K562 (cell line): ENCODE measurements around the gene SUPT16H. TPM values are rescaled to one million over a fixed set of nuclear protein-coding genes. Genes with fewer than 3 reads are reported as not detected.

Source experiments
- ATAC-seq: fragments of 200-7000 bp; cut with Tn5 transposase; 3 replicates; pipeline ENCODE4 v1.9.1; 2020; ENCODE audit warnings: moderate library complexity
- BruUV-seq: library from RNA; stranded (reverse); fragments of 400-500 nt; replicated peaks from 2 replicates; lab custom pipeline; 2021; lab: Mats Ljungman, UMichigan
- CTCF ChIA-PET: fragments of 300-600 bp; formaldehyde crosslinking; extraction: SDS; loops from one replicate; lab custom pipeline; 2021; ENCODE audit warnings: low intra/inter-chr PET ratio; lab: Yijun Ruan, JAX
- POLR2A ChIA-PET: fragments of 300-600, 350-650 bp; sonication (Branson Sonifier 250); formaldehyde crosslinking; extraction: SDS; loops from one replicate; lab custom pipeline; 2021; ENCODE audit warnings: antibody characterized with exemption, inconsistent platforms; lab: Yijun Ruan, JAX
- DNase-seq, 4 experiments: peaks; one replicate each; pipeline versions ENCODE4 v3.0.0 to v3.0.0-alpha.2; 2011 to 2018; ENCODE audit warnings: low spot score in 3 of 4, mixed read lengths in 3 of 4; ENCODE audit errors: extremely low read depth in 1 of 4
- FAIRE-seq: peaks from 2 replicates; lab custom pipeline; 2011; peaks lifted over from hg19 to GRCh38; lab: Jason Lieb, UNC
- H2AFZ ChIP-seq: 2 replicates; pipeline ENCODE4 v1.6.0; 2011; ENCODE audit warnings: low read depth, low read length, control low read depth, inconsistent platforms
- H3K27ac ChIP-seq: fragments of 200-600 bp; 3 replicates; pipeline ENCODE4 v1.8.0; 2011; ENCODE audit warnings: low read depth, mild to moderate bottlenecking, control low read depth, inconsistent platforms, low read length, moderate library complexity, mixed read lengths; ENCODE audit errors: extremely low read depth
- H3K27me3 ChIP-seq, 2 experiments: fragments of 300-600 bp in 1 of 2; 2 replicates in 1 of 2; 3 replicates in 1 of 2; pipeline versions ENCODE4 v1.6.0 to v1.8.0; 2011; ENCODE audit warnings: inconsistent platforms in 2 of 2, low read length in 2 of 2, mild to moderate bottlenecking in 1 of 2, mixed read lengths in 1 of 2, moderate library complexity in 1 of 2; ENCODE audit not compliant: control insufficient read depth in 2 of 2, insufficient read depth in 2 of 2
- H3K36me3 ChIP-seq: fragments of 300-600 bp; 3 replicates; pipeline ENCODE4 v1.8.0; 2011; ENCODE audit warnings: mild to moderate bottlenecking, low read length, inconsistent platforms; ENCODE audit not compliant: control insufficient read depth, insufficient read depth
- H3K4me1 ChIP-seq, 2 experiments: fragments of 200-600 bp in 1 of 2; replicated peaks in 1 of 2; 2 replicates in 1 of 2; 3 replicates in 1 of 2; pipeline versions ENCODE4 v1.5.1 to v1.8.0; 2011; ENCODE audit warnings: inconsistent platforms in 2 of 2, low read length in 2 of 2, mild to moderate bottlenecking in 1 of 2, mixed read lengths in 1 of 2, moderate library complexity in 1 of 2; ENCODE audit not compliant: control insufficient read depth in 2 of 2, insufficient read depth in 2 of 2
- H3K4me2 ChIP-seq: 2 replicates; pipeline ENCODE4 v1.6.1; 2011; ENCODE audit warnings: low read length, control low read depth, inconsistent platforms, mixed read lengths; ENCODE audit not compliant: insufficient read depth
- H3K4me3 ChIP-seq: fragments of 200-600 bp; sonication (generic), shearing (Covaris generic); 2 replicates; pipeline ENCODE4 v1.5.1; 2016; ENCODE audit warnings: control low read depth, inconsistent platforms
- H3K79me2 ChIP-seq: fragments of 200-600 bp; 3 replicates; pipeline ENCODE4 v1.8.0; 2011; ENCODE audit warnings: low read length, inconsistent platforms; ENCODE audit not compliant: control insufficient read depth, insufficient read depth
- H3K9ac ChIP-seq, 2 experiments: 2 replicates each; pipeline versions ENCODE4 v1.6.0 to v1.6.1; 2011; ENCODE audit warnings: low read depth in 2 of 2, low read length in 2 of 2, control low read depth in 1 of 2, inconsistent platforms in 1 of 2, mild to moderate bottlenecking in 1 of 2, mixed read lengths in 1 of 2; ENCODE audit not compliant: insufficient read depth in 1 of 2
- H3K9me1 ChIP-seq: one replicate; pipeline ENCODE4 v1.6.0; 2011; ENCODE audit warnings: inconsistent platforms, mild to moderate bottlenecking, low read length, moderate library complexity; ENCODE audit not compliant: control insufficient read depth, insufficient read depth
- H3K9me3 ChIP-seq: replicated peaks from 2 replicates; pipeline ENCODE4 v1.5.1; 2011; ENCODE audit warnings: low read depth, low read length, inconsistent platforms; ENCODE audit not compliant: control insufficient read depth, insufficient read depth
- H4K20me1 ChIP-seq: replicated peaks from 2 replicates; pipeline ENCODE4 v1.6.1; 2011; ENCODE audit warnings: low read length, inconsistent platforms, mixed read lengths; ENCODE audit not compliant: control insufficient read depth, insufficient read depth
- ARNT ChIP-seq, 2 experiments: fragments of 450-650 bp; IDR thresholded peaks; 2 replicates each; pipeline ENCODE4 v1.6.1; 2016; ENCODE audit warnings: mild to moderate bottlenecking in 1 of 2
- CTBP1 ChIP-seq: fragments of 450-650 bp; IDR thresholded peaks from 2 replicates; pipeline ENCODE4 v1.6.1; 2016; ENCODE audit warnings: borderline replicate concordance
- HDGF ChIP-seq: fragments of 450-650 bp; IDR thresholded peaks from 2 replicates; pipeline ENCODE4 v1.6.1; 2016
- KAT8 ChIP-seq: fragments of 450-650 bp; IDR thresholded peaks from 2 replicates; pipeline ENCODE4 v1.6.1; 2016; ENCODE audit warnings: low read depth, mild to moderate bottlenecking
- OTX1 ChIP-seq: fragments of 450-650 bp; formaldehyde crosslinking; IDR thresholded peaks from 2 replicates; pipeline ENCODE4 v1.4.0; 2022; ENCODE audit warnings: mild to moderate bottlenecking
- PCBP2 ChIP-seq: fragments of 200-400 bp; formaldehyde crosslinking; IDR thresholded peaks from 2 replicates; pipeline ENCODE4 v1.6.1; 2018; ENCODE audit warnings: low read length, low read depth, mild to moderate bottlenecking, moderate library complexity; ENCODE audit not compliant: poor library complexity, severe bottlenecking
- RCOR1 ChIP-seq, 2 experiments: IDR thresholded peaks; 2 replicates each; pipeline ENCODE4 v1.6.1; 2012; ENCODE audit warnings: low read depth in 2 of 2, low read length in 2 of 2, borderline replicate concordance in 1 of 2, improper control_type of control experiment in 1 of 2
- SOX6 ChIP-seq: fragments of 450-650 bp; IDR thresholded peaks from 2 replicates; pipeline ENCODE4 v1.6.1; 2014; ENCODE audit warnings: mild to moderate bottlenecking
- TCFL5 ChIP-seq: fragments of 250-450 bp; sonication (Bioruptor Pico); conservative IDR thresholded peaks from 2 replicates; pipeline ENCODE4 v1.6.1; 2021; ENCODE audit warnings: mild to moderate bottlenecking, moderate library complexity, matching md5 sums
- ZNF140 ChIP-seq: fragments of 250-450 bp; sonication (Bioruptor Pico); IDR thresholded peaks from 2 replicates; pipeline ENCODE4 v1.8.0; 2021; ENCODE audit warnings: moderate library complexity, mild to moderate bottlenecking, inconsistent platforms
- ZNF354B ChIP-seq: fragments of 250-450 bp; sonication (Bioruptor Pico); IDR thresholded peaks from 2 replicates; pipeline ENCODE4 v1.4.0; 2020
- ZNF57 ChIP-seq: fragments of 450-650 bp; formaldehyde crosslinking; IDR thresholded peaks from 2 replicates; pipeline ENCODE4 v1.4.0; 2020; ENCODE audit warnings: mild to moderate bottlenecking, moderate library complexity
- WGBS: fragments of 100-300 bp; shearing (Covaris generic); methylation state at CpG from one replicate; pipeline ENCODE4 v1.1.6; 2016; ENCODE audit warnings: low coverage, mixed read lengths; ENCODE audit not compliant: insufficient coverage; ENCODE audit errors: missing lambda C conversion rate; 5-methylcytosine and 5-hydroxymethylcytosine counted together
- in situ Hi-C: fragments of 300-500 bp; cut with MboI; formaldehyde crosslinking; loops from 4 replicates; pipeline ENCODE4 v1.15.0; 2018; ENCODE audit warnings: inconsistent platforms, mixed read lengths
- intact Hi-C: fragments of 100-400 bp; cut with micrococcal nuclease; formaldehyde crosslinking; loops from 2 replicates; pipeline ENCODE4 v1.14.2; 2022
- polyA plus RNA-seq, 8 experiments: library from polyadenylated mRNA; depleted of rRNA in 4 of 8; stranded (reverse) in 5 of 8; unstranded in 3 of 8; fragments of >200 nt; fragmentation: Nextera tagmentation in 2 of 8; fragmentation: Illumina TruSeq in 1 of 8; extraction: Ambion mirVana in 2 of 8; extraction: Trizol in 1 of 8; gene quantifications; 2 replicates each; pipeline versions ENCODE4 v1.2.1 to v1.2.3, GENCODE V29; 2011 to 2014; ENCODE audit warnings: inconsistent platforms in 1 of 8, missing spikeins in 1 of 8
- total RNA-seq, 7 experiments: library from RNA; depleted of rRNA in 6 of 7; stranded (reverse); fragments of >200 nt in 6 of 7; fragmentation: Illumina TruSeq in 2 of 7; extraction: Trizol in 2 of 7; gene quantifications; 2 replicates each; pipeline versions ENCODE4 v1.2.1 to v1.2.3, GENCODE V29; 2011 to 2021; ENCODE audit warnings: low replicate concordance in 1 of 7
- TF ChIP-seq, protein P1 (sequence below): IDR thresholded peaks from 3 replicates; pipeline ENCODE4 v1.6.1; 2011; ENCODE audit warnings: borderline replicate concordance, mild to moderate bottlenecking; ENCODE audit not compliant: insufficient read length, insufficient read depth
- TF ChIP-seq, protein P2 (sequence below): fragments of 250-450 bp; sonication (Bioruptor Pico); IDR thresholded peaks from 2 replicates; pipeline ENCODE4 v1.5.0; 2020; ENCODE audit warnings: mild to moderate bottlenecking
- TF ChIP-seq, protein P3 (sequence below): sonication (generic); formaldehyde crosslinking; IDR thresholded peaks from 2 replicates; pipeline ENCODE4 v1.5.0; 2020; ENCODE audit warnings: missing genetic modification reagents

Gene SUPT16H
- total and polyA plus RNA-seq, 9 of the 15 experiments (the other 6 are each of a cell fraction or from before 2014, with no cell fraction given) = 75.4 to 152 (median 105) TPM

DNA sequence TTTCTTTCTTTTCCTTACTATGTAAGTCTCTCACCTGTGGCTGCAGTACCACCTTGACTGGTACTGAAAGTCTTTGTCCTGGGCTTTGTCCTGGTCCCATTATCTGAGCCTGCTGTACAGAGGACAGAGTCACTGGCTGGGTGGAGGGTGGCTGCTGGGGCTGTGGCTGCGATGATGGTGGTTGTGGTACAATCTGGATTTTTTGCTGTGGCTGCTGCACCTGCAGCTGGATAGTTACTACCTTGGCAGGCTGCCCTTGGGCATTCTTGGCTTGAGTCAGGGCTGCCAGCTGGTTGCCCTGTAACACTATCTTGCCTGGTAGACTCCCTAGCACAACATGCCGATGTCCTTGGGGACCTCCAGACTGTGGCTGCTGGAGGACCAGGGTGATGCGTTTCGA lies 45.1 kb upstream of the SUPT16H start:
- Histone ChIP-seq H4K20me1 (no peaks in the 10 kb centered on the region), H3K9me1 (no peaks in the 10 kb centered on the region), H3K79me2 (peaks cover 28% of the 10 kb centered on the region), H3K4me1 (no peaks in the 10 kb centered on the region; a peak in 1 of 5 replicates), H3K4me3 (no peak overlapping the region), H3K4me2 (no peak overlapping the region), H3K27ac (no peak overlapping the region), H3K9ac (no peak overlapping the region), H3K9me3 (no peaks in the 10 kb centered on the region), H3K36me3 (peaks cover 70% of the 10 kb centered on the region), H3K27me3 (no peaks in the 10 kb centered on the region), H2AFZ (no peak overlapping the region)
- BruUV-seq = no TSS peak
- FAIRE-seq (no peak), DNase-seq (no peak), ATAC-seq (no peak)
- intact Hi-C loops = no loop called here
- WGBS = 96% methylated on average over 4 of the region's 4 CpGs
- ChIA-PET POLR2A (no interaction called here), CTCF (no interaction called here)
- in situ Hi-C loops = no loop called here
- no peak for TF ChIP-seq ZNF140 (CRISPR knock-in tag)

DNA sequence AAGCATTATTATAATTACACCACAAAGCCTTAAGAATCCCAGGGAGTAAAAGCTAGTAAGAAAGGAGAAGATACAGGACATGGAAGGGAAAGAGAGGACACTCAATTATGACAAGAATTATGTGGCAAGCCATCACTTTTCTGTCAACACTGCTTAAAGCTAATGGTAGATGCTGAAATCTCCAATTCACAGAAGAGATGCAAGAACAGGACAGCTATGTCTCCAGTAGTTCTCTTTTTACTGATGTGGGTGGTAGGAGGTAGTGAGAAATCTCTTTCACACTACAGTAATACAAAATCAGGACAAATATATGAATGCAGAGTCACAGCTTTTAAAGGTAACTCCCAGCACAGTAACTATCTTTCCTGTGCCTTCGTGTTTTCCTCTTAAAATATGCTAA lies 42.9 kb upstream of the SUPT16H start:
- FAIRE-seq = no peak

More for the DNA sequence above, 42.9 kb upstream of the SUPT16H start:
- WGBS = 56% methylated on average over 1 of the region's 1 CpG
- Histone ChIP-seq H3K4me2 (no peak overlapping the region), H3K36me3 (peaks cover 83% of the 10 kb centered on the region), H4K20me1 (no peaks in the 10 kb centered on the region), H3K9ac (no peak overlapping the region), H3K9me3 (no peaks in the 10 kb centered on the region), H2AFZ (no peak overlapping the region), H3K9me1 (no peaks in the 10 kb centered on the region), H3K4me3 (no peak overlapping the region), H3K4me1 (no peaks in the 10 kb centered on the region; a peak in 1 of 5 replicates), H3K27me3 (no peaks in the 10 kb centered on the region), H3K27ac (no peak overlapping the region), H3K79me2 (peaks cover 6% of the 10 kb centered on the region; the same call in 1 of the 3 replicates)
- no TSS peak for BruUV-seq
- ChIA-PET CTCF (no interaction called here), POLR2A (interaction anchor here (1.2 kb wide), 1 partner anchor 42 kb away, joined by 3 read pairs; no protein-coding TSS in a partner anchor)
- intact Hi-C loops (no loop called here), in situ Hi-C loops (no loop called here)
- DNase-seq (no peak), ATAC-seq (no peak)
- TF ChIP-seq PCBP2 (no peak), ARNT (IDR thresholded peaks at IDR 0.05) (no peak), OTX1 (CRISPR knock-in tag) (no peak), HDGF (no peak), KAT8 (no peak), RCOR1 (IDR thresholded peaks at IDR 0.05; ENCODE audit: borderline replicate concordance in 1 of 2, low read depth in 2 of 2, low read length in 2 of 2) (no peak), TCFL5 (CRISPR knock-in tag) (no peak), ZNF57 (CRISPR knock-in tag) (no peak), SOX6 (no peak), ZNF354B (no peak), CTBP1 (no peak)
- TF ChIP-seq, protein P1, sequence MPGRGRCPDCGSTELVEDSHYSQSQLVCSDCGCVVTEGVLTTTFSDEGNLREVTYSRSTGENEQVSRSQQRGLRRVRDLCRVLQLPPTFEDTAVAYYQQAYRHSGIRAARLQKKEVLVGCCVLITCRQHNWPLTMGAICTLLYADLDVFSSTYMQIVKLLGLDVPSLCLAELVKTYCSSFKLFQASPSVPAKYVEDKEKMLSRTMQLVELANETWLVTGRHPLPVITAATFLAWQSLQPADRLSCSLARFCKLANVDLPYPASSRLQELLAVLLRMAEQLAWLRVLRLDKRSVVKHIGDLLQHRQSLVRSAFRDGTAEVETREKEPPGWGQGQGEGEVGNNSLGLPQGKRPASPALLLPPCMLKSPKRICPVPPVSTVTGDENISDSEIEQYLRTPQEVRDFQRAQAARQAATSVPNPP = no peak
- TF ChIP-seq, protein P2, sequence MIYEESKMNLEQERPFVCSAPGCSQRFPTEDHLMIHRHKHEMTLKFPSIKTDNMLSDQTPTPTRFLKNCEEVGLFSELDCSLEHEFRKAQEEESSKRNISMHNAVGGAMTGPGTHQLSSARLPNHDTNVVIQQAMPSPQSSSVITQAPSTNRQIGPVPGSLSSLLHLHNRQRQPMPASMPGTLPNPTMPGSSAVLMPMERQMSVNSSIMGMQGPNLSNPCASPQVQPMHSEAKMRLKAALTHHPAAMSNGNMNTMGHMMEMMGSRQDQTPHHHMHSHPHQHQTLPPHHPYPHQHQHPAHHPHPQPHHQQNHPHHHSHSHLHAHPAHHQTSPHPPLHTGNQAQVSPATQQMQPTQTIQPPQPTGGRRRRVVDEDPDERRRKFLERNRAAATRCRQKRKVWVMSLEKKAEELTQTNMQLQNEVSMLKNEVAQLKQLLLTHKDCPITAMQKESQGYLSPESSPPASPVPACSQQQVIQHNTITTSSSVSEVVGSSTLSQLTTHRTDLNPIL = no peak
- TF ChIP-seq, protein P3, sequence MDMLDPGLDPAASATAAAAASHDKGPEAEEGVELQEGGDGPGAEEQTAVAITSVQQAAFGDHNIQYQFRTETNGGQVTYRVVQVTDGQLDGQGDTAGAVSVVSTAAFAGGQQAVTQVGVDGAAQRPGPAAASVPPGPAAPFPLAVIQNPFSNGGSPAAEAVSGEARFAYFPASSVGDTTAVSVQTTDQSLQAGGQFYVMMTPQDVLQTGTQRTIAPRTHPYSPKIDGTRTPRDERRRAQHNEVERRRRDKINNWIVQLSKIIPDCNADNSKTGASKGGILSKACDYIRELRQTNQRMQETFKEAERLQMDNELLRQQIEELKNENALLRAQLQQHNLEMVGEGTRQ (CRISPR knock-in tag) = no peak
